Stimulated activated CD8-positive, alpha-beta memory T cell treated with anti-CD3 and anti-CD28 coated beads, Interleukin-4, amount 100 ng/mL, for 4 hours (primary cell): Measurements from ENCODE around the gene OR4F15.

Experiments used
- DNase-seq, 2 donors: peaks; one replicate each; pipeline ENCODE4 v3.0.0-alpha.2; 2020; ENCODE audit warnings: low read depth in 2 of 2, low spot score in 1 of 2

Gene OR4F15

GRCh38 chr15:101803676-101804075 is 8.3 kb upstream of the OR4F15 start:
- no peak for DNase-seq

GRCh38 chr15:101804375-101804774 is 7.6 kb upstream of the OR4F15 start:
- no peak for DNase-seq

- no peak for DNase-seq
Observed at GRCh38 chr15:101804941-101805340, 7.1 kb upstream of the OR4F15 start.

- no peak for DNase-seq
Observed at GRCh38 chr15:101805605-101806345, 6.2 kb upstream of the OR4F15 start.

- no peak for DNase-seq
Observed at GRCh38 chr15:101807345-101807945, 4.6 kb upstream of the OR4F15 start.

- no peak for DNase-seq
Observed at GRCh38 chr15:101808201-101808600, 3.8 kb upstream of the OR4F15 start.

GRCh38 chr15:101810456-101810855 is 1.5 kb upstream of the OR4F15 start:
- no peak for DNase-seq

- DNase-seq = no peak
Observed at GRCh38 chr15:101810876-101811275, 1.1 kb upstream of the OR4F15 start.

- no peak for DNase-seq
Observed at GRCh38 chr15:101813803-101814534, 2.0 kb downstream of the OR4F15 start.

GRCh38 chr15:101820781-101821180 is 8.8 kb downstream of the OR4F15 start:
- DNase-seq = no peak

- no peak for DNase-seq
Observed at GRCh38 chr15:101827257-101827656, 15.3 kb downstream of the OR4F15 start.

- DNase-seq = no peak
Observed at GRCh38 chr15:101828774-101829173, 16.8 kb downstream of the OR4F15 start.

- DNase-seq = no peak
Observed at GRCh38 chr15:101841656-101842055, 29.7 kb downstream of the OR4F15 start.

GRCh38 chr15:101844916-101845315 is 32.9 kb downstream of the OR4F15 start:
- no peak for DNase-seq

GRCh38 chr15:101852356-101852755 is 40.4 kb downstream of the OR4F15 start:
- no peak for DNase-seq
